SH-SY5Y (cell line): ENCODE data around the gene DLX3.

ENCODE experiments used
- GATA2 ChIP-seq: IDR thresholded peaks from 2 replicates; pipeline ENCODE4 v1.6.1; 2011; ENCODE audit warnings: mild to moderate bottlenecking, low read depth, low read length
- GATA3 ChIP-seq: IDR thresholded peaks from 2 replicates; pipeline ENCODE4 v1.6.1; 2011; ENCODE audit warnings: low read depth, mild to moderate bottlenecking, low read length, moderate library complexity

DNA sequence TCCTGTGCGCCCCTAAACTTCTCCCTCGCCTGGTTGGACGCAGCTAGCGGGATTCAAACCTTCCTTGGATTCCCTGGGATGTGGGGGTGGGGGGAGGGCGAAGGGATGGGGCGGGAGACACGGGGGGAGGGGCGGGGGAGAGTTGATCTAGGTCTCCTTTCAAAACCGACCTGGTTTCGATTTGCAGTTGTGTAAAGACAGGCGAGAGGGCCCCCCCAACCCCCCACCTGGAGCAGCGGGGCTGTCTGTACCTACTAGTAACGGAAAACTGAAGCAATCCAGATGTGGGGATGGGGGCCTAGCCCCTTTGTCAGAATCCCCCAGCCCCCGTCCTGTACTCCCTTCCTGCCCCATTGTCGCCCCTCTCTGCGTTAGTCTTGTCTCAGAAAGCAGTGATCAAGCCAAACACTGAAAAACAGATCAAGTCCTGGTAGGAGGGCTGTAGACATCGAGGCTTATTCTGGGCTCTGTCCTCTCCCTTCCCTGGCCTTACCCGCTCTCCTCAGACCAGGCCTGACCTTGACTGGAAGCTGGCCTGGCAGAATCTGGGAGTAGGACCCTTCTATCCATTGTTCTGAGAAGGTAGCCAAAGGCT is 25.1 kb downstream of the DLX3 start:
- TF ChIP-seq GATA2 (no peak), GATA3 (no peak)
